DOHH2 (cell line): ENCODE results near the gene P4HTM.

Experiments used
- CTCF ChIP-seq: fragments of 200-600 bp; sonication (generic); IDR thresholded peaks from one replicate; pipeline ENCODE4 v1.5.1; 2014; ENCODE audit warnings: antibody characterized with exemption, mild to moderate bottlenecking, low read depth, low read length; ENCODE audit not compliant: poor library complexity, severe bottlenecking
- EZH2phosphoT487 ChIP-seq: fragments of 200-600 bp; sonication (generic); IDR thresholded peaks from 2 replicates; pipeline ENCODE4 v1.6.1; 2017; ENCODE audit warnings: borderline replicate concordance, mild to moderate bottlenecking, antibody characterized with exemption, low read length, moderate library complexity, mixed read lengths

- TF ChIP-seq CTCF (no peak), EZH2phosphoT487 (no peak)
Observed at GRCh38 chr3:48962939-48963338, 27.1 kb upstream of the P4HTM start.
